ENCODE measurements around the gene SLC9C1.

SLC9C1 gene

DNA sequence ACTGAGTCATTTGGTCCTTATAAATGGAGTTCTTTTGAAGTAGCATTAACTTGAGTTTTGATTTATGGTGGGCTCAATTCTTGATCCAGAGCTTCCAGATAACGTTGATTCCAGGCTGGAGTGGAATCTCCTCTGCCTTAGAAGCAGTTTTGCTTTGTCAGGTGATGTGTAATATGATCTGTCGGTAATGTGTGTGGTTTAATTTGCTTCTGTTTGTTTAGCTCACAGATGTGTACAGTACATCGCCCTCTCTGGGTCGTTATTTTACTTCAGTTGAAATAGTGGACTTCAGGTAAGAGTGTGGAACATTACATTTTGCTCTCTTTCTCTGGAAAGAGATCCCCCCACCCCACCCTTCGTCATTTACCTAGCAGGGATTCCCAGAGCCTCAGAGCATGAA is 184.7 kb downstream of the SLC9C1 start:
- no peak for DNase-seq (ENCODE audit: low spot score)

DNA sequence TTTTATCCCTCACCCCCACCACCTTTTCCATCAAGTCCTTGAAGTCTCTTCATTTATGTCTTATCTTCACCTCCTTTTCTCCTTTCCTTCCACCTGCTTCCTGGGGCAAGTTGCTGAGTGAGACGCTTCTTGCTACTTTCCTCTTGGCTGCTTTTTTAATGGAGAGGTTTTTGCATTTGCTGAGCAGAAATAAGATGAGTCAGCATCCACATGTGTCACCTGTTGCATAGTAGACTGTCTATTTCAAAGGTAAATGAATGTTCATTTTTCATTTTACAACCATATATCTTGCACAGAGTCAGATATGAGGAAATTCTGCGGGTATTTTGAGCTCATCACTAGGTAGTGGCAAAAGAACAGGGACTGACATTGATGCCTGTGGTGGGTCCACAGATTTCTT is 189.2 kb downstream of the SLC9C1 start:
- no peak for DNase-seq (ENCODE audit: low spot score)

DNA sequence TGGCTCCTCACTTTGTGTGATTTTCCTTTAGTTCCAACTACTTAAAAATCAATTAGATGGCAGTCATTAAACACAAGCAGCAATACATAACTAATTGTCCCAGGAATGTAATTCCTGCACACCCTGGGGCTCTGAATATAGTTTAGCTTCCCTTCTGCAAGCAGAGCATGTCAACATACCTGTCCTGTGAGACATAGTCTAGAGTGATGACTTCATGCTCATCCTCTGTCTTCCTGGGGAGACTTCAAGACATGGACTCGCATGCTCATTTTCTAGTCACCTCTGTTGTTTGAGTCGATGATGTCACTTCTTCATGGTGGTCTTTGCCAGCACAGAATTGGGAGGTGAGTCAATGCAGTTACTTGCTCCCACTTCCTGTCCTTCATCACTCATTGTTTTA is 192.1 kb downstream of the SLC9C1 start:
- no peak for DNase-seq (ENCODE audit: low spot score)

DNA sequence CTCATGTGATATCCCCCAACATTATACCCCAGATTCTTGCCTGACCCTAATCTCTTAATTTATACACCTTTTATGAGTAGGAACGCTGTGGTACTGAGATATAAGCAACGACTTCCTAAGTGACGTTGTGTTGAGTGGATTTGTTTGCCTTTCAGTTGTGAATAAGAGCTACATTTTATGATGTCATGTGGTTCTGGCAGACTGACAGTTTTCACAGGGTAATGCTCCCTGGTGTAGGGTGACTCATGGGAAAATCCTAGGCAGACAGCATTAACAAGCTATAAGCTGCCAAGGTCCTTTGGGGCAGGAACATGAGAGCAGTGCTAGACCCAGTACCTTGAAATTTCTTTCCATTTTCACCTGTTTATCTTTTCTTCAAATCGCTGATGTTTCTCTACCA is 196.6 kb downstream of the SLC9C1 start:
- DNase-seq (ENCODE audit: low spot score): peak; percentile 43

DNA sequence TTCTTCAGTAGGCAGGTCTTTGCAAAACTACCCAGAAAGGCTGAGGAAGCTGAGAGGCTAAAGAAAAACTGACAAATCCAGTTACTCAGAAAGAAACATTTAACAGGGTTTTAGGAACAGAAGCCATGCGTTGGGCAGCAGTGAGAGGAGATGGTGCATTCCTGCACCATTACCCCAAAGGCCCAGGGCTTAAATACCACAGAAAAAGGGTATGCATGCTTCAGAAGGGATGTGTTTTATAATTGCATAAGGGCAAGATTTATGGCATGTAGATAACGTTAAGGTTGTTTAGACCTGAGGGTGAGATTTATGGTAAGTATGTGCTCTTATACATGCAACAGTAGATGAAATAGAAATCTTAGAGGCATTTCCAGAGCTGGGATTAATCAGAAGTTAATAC is 197.8 kb downstream of the SLC9C1 start:
- no peak for DNase-seq (ENCODE audit: low spot score)

DNA sequence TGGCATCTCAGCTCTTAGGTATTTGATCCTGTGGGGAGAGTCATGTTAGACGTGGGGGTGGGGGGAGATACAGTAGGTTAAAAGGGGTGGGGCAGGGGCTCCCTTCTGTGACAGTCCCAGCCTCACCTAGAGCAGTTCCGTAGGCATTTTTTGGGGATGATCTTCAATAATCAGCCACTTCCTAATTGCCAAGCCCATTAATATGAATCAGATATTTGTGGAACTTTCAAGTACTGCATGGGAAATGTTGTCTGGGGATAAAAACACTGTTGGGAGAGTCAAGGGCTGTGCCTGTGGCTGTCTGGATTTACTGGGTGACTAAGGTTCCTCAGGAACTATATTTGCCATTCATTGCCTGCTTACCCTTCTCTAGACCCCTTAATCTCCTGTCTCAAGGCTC is 198.3 kb downstream of the SLC9C1 start:
- no peak for DNase-seq (ENCODE audit: low spot score)

DNA sequence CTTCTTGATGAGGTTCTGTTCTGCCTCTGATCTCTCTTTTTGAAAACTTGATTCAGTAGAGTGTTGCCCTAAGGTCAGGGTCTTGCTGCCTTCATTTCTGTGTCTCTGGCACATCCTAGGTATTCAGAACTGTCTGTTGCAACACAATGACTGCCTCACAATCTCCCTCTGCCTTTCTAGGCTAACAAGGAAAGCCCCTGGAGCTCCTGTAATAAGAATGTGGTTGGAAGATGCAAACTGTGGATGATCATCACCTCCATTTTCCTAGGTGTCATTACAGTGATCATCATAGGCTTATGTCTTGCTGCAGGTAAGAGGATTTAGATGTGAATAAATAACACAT is 200.9 kb downstream of the SLC9C1 start:
- no peak for DNase-seq (ENCODE audit: low spot score)

DNA sequence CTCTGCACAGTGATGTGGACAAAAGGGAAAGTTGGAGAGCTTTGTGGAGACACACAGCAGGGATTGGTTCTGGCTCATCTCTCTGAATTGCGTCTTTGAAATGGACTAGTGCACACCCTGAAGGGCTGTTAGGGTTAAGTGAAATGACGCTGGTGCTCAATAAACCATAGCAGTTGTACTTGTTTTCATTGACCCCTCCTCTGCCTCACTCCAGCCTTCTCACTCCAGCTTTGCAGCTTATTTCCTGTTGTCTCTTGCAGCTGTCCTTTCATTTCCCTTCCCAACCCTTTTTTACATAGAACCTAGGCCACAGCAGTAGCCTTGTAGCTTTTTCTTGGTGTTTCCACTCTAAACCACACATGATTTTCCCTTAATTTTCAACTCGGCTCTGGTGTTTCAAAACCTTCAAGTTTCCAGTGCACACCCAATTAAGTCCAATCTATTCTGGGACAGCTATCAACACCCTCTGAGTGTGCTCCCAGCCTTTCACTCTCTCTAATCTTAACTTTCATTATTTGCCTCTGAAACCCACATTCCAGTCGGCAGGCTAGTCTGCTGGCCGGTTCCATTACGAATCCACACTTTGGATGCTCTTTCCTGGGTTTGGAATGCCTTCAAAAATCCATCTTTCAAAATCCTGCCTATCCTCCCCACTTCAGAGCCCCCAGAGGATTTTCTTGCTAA is 201.4 kb downstream of the SLC9C1 start:
- no peak for DNase-seq (ENCODE audit: low spot score)

DNA sequence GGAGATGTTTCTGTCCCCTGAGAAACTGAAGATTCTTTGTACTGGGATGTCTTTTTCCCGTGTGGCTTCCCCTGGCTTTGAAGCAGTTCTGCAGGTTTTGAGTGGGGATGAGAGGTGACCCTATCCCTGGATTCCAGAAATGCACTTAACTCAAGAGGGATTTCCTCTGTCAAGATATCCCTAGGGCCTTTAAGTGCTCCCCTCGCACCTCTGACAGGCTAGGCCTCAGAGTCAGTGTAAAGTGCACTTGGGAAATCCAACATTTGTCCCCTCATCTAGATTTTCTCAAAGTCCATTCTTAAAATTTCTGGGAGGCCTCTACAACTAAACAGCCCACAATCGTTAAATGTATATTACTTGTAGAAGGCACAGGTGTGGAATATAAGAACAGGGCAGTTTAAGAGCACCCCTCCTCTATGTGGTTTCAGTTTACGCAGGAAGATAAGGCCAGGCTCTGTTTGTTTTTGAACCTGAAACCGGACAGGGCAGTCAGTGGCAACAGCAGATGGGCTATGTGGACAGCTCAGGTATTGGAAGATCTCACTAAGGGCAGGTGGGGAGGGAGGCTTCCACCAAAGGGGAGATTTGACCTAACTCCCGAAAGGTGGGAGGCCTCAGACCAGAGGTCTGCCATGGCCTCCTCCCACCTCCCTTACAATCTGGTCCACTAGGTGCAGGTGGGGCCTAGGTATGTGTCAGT is 203.0 kb downstream of the SLC9C1 start:
- DNase-seq (ENCODE audit: low spot score): no peak

Data from putamen (tissue), 1 donor.